ENCODE results near the gene CHKB. TPM values are rescaled to one million over a fixed set of nuclear protein-coding genes. Genes with fewer than 3 reads are reported as not detected.

The CHKB gene
- total and polyA plus RNA-seq, 2 of the 4 experiments (the other 2 are of a cell fraction): 8.1 to 36.9 TPM

GRCh38 chr22:50567721-50568252, 14.9 kb downstream of the CHKB start:
- BruUV-seq (replicated peaks): no TSS peak
- Histone ChIP-seq H2BK15ac (ENCODE audit: low read depth, low read length) (no peak overlapping the region), H3K4me2 (ENCODE audit: low read depth, low read length) (no peak overlapping the region), H3K4me1 (ENCODE audit: control insufficient read depth, insufficient read depth, low read length) (no peaks in the 10 kb centered on the region), H3K27ac (ENCODE audit: insufficient read depth, low read length) (no peak overlapping the region), H2BK20ac (ENCODE audit: low read depth, low read length) (no peak overlapping the region), H2AK5ac (ENCODE audit: low read depth, low read length) (no peak overlapping the region), H3K14ac (replicated peaks; ENCODE audit: low read depth, low read length) (no peak overlapping the region), H3K18ac (ENCODE audit: low read depth, low read length) (no peak overlapping the region), H3K9ac (ENCODE audit: low read depth, low read length) (no peak overlapping the region), H3K4ac (ENCODE audit: low read depth, low read length) (no peak overlapping the region), H3K36me3 (ENCODE audit: control insufficient read depth, insufficient read depth, low read length) (no peaks in the 10 kb centered on the region; the same call in 1 of the 2 replicates), H3K79me1 (ENCODE audit: low read depth in 1 of 2, low read length in 2 of 2) (no peaks in the 10 kb centered on the region), H3K56ac (ENCODE audit: extremely low read depth, insufficient read depth, low read length) (no peak overlapping the region), H4K8ac (ENCODE audit: low read depth in 2 of 2, low read length in 2 of 2) (no peak overlapping the region), H2BK5ac (ENCODE audit: low read depth, low read length, poor library complexity, severe bottlenecking) (no peak overlapping the region), H2AK9ac (replicated peaks; ENCODE audit: low read depth, low read length, poor library complexity) (no peak overlapping the region), H3K9me3 (ENCODE audit: control insufficient read depth, insufficient read depth, low read length) (no peaks in the 10 kb centered on the region), H3K27me3 (ENCODE audit: control insufficient read depth, insufficient read depth, low read length) (peaks cover 7% of the 10 kb centered on the region; the same call in 1 of the 2 replicates), H3K23ac (ENCODE audit: low read depth, low read length) (no peak overlapping the region), H3K9me1 (ENCODE audit: insufficient read depth, low read length) (0 out of 2 replicates have a peak, but pooled peaks cover 4% of the 10 kb centered on the region), H2AFZ (replicated peaks; ENCODE audit: low read length, poor library complexity) (no peak overlapping the region), H3K4me3 (ENCODE audit: insufficient read depth, low read depth, low read length) (no peak overlapping the region), H2BK120ac (ENCODE audit: low read depth, low read length) (no peak overlapping the region), H4K5ac (ENCODE audit: low read depth, low read length) (no peak overlapping the region), H4K91ac (ENCODE audit: insufficient read depth, low read depth, low read length) (no peak overlapping the region), H4K20me1 (ENCODE audit: insufficient read depth, low read length) (no peaks in the 10 kb centered on the region)
- dilution Hi-C loops (cut with HindIII; ENCODE audit: low sequenced_read_pairs, unreplicated experiment) (no loop called here), intact Hi-C loops (cut with micrococcal nuclease) (no loop called here), in situ Hi-C loops (cut with MboI; ENCODE audit: low sequenced_read_pairs) (no loop called here)
- ATAC-seq (ENCODE audit: low read depth) (no peak), DNase-seq (no peak)
- ChIA-PET POLR2A (ENCODE audit: unreplicated experiment) (no interaction called here), CTCF (no interaction called here)
- TF ChIP-seq NFE2L2 (IDR thresholded peaks at IDR 0.05; ENCODE audit: low read depth, low read length): no peak
- TF ChIP-seq FOS (IDR thresholded peaks at IDR 0.05; ENCODE audit: low read depth, low read length): no peak
- no peak for TF ChIP-seq CHD1 (IDR thresholded peaks at IDR 0.05; ENCODE audit: low read depth, low read length)
- TF ChIP-seq BHLHE40 (IDR thresholded peaks at IDR 0.05; ENCODE audit: low read depth, low read length): no peak
- TF ChIP-seq USF2 (IDR thresholded peaks at IDR 0.05; ENCODE audit: low read depth, low read length): no peak
- TF ChIP-seq ELK1 (IDR thresholded peaks at IDR 0.05; ENCODE audit: borderline replicate concordance, low read depth, low read length): no peak
- no peak for TF ChIP-seq SMC3 (IDR thresholded peaks at IDR 0.05; ENCODE audit: low read depth, low read length)
- TF ChIP-seq CEBPB (IDR thresholded peaks at IDR 0.05; ENCODE audit: low read depth, low read length): no peak
- no peak for TF ChIP-seq MAFK (IDR thresholded peaks at IDR 0.05; ENCODE audit: low read depth, low read length)
- TF ChIP-seq CTCF (conservative IDR thresholded peaks at IDR 0.05; ENCODE audit: low read depth, low read length): no peak
- no peak for TF ChIP-seq MAZ (IDR thresholded peaks at IDR 0.05; ENCODE audit: borderline replicate concordance, low read depth, low read length)
- no CpG with 5 or more reads among the region's 7 CpGs for WGBS, 2 experiments (ENCODE audit: extremely low coverage in 2 of 2, insufficient read length in 1 of 2)
